ENCODE data around the gene ANKRD42.

The ANKRD42 gene

GRCh38 chr11:83193315-83194280 lies at the start of gene ANKRD42:
Gene ANKRD42, plus strand, starts transcription at chr11:83193712. Its CDS starts 959 bp downstream, at chr11:83194671.
- DNase-seq (ENCODE audit: low spot score) = peak; percentile 90

- no peak for DNase-seq (ENCODE audit: low spot score)
These were observed 45.6 kb upstream of the ANKRD42 start for GRCh38 chr11:83147895-83148294.

GRCh38 chr11:83150450-83150849 lies 43.1 kb upstream of the ANKRD42 start:
- no peak for DNase-seq (ENCODE audit: low spot score)

- DNase-seq (ENCODE audit: low spot score) = no peak
These were observed 42.1 kb upstream of the ANKRD42 start for GRCh38 chr11:83151274-83151977.

- DNase-seq (ENCODE audit: low spot score) = no peak
These were observed 41.2 kb upstream of the ANKRD42 start for GRCh38 chr11:83152264-83152663.

- DNase-seq (ENCODE audit: low spot score) = no peak
These were observed 39.7 kb upstream of the ANKRD42 start for GRCh38 chr11:83153764-83154163.

DNA sequence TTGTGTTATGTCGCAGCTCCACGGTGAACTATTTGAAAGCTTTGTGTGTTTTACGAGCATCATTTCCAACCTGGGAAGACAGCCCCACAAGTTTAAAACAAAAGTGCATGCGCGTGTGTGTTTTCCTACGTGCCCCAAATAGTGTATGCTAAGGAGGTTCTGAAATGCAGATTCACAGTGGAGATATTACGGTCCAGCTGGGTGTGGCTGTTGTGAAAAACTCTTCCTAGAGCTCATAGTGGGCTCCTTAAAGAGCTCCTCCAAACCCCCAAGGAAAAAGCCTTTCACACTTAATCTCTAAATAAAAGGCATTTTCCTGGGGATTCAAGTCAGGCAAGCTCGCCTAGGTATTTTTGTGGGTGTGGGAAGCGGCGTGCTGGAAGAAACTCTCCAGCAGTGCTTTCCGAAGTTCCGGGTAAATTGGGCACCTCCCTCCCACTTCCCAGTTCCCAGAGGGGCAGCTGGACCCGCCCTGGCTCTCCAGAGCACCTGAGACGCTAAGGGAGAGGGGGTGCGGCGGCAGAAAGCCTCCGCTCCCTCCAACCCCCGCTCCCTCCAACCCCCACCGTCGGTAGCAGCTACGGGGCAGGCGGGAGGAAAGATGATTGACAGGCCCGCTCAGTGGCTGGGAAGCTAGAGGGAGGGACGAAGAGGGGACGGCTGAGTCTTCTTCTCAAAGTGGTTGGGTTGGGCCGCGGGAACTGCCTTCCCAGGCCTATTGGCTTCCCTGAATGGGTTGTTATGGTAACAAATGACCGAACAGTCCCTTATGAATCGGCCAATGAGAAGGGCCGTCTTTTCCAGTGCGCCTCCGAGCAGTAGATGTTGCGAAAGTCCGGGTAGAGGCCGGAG lies 37.1 kb upstream of the ANKRD42 start:
- DNase-seq (ENCODE audit: low spot score) = peak; percentile 100

- DNase-seq (ENCODE audit: low spot score) = no peak
These were observed 36.4 kb upstream of the ANKRD42 start, which contains the start of gene PCF11 for GRCh38 chr11:83156996-83157593. Gene PCF11, plus strand, starts transcription at chr11:83157131. Its CDS starts 309 bp downstream, at chr11:83157440.

- DNase-seq (ENCODE audit: low spot score) = peak; percentile 45
These were observed 35.7 kb upstream of the ANKRD42 start for GRCh38 chr11:83157594-83158356.

GRCh38 chr11:83158357-83158786 lies 35.1 kb upstream of the ANKRD42 start:
- no peak for DNase-seq (ENCODE audit: low spot score)

DNA sequence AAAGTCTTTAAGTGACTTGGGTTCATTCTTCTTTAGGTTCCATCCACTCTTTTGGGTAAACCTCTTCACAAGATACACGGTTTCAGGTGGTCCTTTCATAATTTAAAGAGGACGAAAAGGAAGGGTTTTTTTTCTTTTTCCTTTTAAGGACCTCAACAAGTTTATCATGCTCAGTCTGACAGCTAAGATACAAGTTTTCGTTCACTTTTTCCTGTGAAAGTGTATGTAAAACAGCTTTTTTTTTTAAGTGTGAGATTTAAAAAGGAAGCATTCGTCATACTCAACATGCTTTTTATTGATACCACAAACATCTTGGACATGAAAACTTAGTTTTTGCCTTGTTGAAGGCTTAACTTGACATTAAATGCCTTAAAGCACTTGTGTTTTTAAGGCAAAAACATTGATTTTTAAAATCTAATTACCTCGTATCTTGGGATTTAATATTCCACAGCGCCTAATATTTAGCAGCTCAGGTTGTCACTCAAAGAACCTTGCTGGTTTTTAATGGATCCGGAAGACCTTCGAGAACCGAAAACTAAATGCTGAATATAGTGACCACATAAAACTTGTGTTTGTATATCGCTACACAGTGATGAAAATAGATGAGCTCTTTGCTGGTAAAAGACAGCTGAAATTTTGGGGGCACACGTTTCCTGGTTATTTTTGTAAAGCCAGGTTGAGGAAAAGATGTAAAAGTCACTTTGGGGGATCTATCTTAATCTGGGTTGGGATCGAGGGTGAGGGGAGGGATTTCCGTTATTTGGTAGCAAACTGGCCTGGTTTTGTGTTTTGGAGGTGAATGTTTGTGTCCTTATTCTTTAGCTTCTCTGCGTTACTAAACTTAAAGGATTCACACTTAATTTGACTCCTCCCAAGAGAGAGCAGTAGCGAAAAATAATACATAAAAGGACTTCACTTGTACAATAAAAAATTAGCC lies 34.3 kb upstream of the ANKRD42 start:
- no peak for DNase-seq (ENCODE audit: low spot score)

DNA sequence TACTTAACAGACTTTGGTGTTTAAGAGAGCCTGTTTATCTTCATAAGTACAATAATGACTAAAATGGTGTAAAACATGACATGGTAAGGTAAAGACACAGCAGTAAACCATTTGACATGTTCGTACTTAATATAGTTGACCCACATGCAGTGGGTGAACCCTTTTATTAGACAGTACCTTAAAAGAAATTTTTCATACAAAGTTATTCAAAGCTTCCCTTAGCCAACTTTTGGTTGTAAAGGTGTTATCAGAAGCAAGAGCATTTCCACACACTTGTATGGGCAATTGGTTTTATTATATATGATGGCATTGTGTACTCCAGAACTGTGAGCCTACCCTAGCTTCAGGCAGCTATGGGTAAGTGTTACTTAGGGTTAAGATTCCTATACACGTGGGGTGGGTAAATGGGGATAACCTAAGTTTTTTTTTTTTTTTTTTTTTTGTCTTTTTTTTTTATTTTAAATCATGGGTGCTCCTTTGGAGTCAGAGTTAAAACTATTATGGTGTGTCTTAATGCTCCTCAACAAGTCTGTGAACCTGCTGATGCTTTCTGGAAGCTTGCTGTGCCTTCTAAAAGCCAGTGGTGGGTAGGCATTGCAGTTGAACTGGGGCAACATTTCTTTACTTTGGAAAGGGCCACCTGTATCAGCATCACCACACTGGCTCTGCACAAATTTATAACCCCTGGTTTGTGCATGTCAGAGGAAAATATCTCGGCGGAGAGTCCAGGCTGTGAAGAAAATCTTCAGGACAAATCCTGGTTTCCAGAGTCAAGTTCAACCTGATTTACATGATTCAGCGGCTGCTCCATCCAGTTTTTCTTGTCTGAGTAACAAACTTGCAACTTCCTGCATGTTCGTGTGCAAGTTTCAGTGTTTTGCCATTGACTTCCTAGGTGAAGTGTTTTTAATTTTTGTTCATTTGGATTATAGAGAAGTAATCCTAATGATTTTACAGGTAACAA lies 33.3 kb upstream of the ANKRD42 start:
- DNase-seq (ENCODE audit: low spot score) = peak; percentile 39

GRCh38 chr11:83161610-83162199 lies 31.8 kb upstream of the ANKRD42 start:
- DNase-seq (ENCODE audit: low spot score) = no peak

GRCh38 chr11:83162377-83162776 lies 31.1 kb upstream of the ANKRD42 start:
- DNase-seq (ENCODE audit: low spot score) = no peak

- DNase-seq (ENCODE audit: low spot score) = no peak
These were observed 27.2 kb upstream of the ANKRD42 start for GRCh38 chr11:83166193-83166866.

DNA sequence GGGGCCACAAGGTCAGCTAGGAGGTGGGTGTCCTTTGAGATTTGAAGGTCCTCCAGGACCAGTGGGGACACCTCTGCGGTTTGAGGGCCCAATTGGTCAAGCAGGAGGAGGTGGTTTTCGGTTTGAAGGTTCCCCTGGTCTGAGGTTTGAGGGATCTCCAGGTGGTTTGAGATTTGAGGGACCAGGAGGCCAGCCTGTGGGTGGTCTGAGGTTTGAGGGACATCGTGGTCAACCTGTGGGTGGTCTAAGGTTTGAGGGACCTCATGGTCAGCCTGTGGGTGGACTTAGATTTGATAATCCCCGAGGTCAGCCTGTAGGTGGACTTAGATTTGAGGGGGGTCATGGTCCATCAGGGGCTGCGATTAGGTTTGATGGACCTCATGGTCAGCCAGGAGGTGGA lies 24.8 kb upstream of the ANKRD42 start:
- DNase-seq (ENCODE audit: low spot score) = no peak

- DNase-seq (ENCODE audit: low spot score) = no peak
These were observed 22.6 kb upstream of the ANKRD42 start for GRCh38 chr11:83170865-83171264.
